Mammary epithelial cell (primary cell): ENCODE measurements around the gene ZCCHC14.

ENCODE experiments used
- CTCF ChIP-seq, 2 donors: IDR thresholded peaks in 1 of 2; conservative IDR thresholded peaks in 1 of 2; 2 replicates each; pipeline ENCODE4 v1.5.1; 2011 to 2012; ENCODE audit warnings: inconsistent platforms in 2 of 2, low read length in 2 of 2, mild to moderate bottlenecking in 2 of 2, control low read depth in 1 of 2, low read depth in 1 of 2; ENCODE audit not compliant: insufficient read depth in 1 of 2; ENCODE audit errors: extremely low read depth in 1 of 2
- EZH2 ChIP-seq: IDR thresholded peaks from 2 replicates; pipeline ENCODE4 v1.6.1; 2012; ENCODE audit warnings: low read length, inconsistent platforms, borderline replicate concordance

- TF ChIP-seq EZH2 (no peak), CTCF (conservative IDR thresholded peaks at IDR 0.05 in 1 of 2, IDR thresholded peaks at IDR 0.05 in 1 of 2; ENCODE audit: extremely low read depth in 1 of 2, insufficient read depth in 1 of 2, low read depth in 1 of 2, low read length in 2 of 2) (no peak)
Observed at GRCh38 chr16:87443964-87444363, 48.9 kb downstream of the ZCCHC14 start.
